Activated CD8-positive, alpha-beta memory T cell treated with anti-CD3 and anti-CD28 coated beads for 36 hours (primary cell): ENCODE results near the gene B3GAT1. TPM values are rescaled to one million over a fixed set of nuclear protein-coding genes. Genes with fewer than 3 reads are reported as not detected.

Source experiments
- CTCF ChIA-PET: fragments of 350-600 bp; sonication (Branson Sonifier 250); formaldehyde crosslinking; loops from one replicate; lab custom pipeline; 2021; ENCODE audit warnings: antibody characterized with exemption; lab: Charles Lee
- POLR2A ChIA-PET: fragments of 350-600 bp; sonication (Branson Sonifier 250); formaldehyde crosslinking; loops from one replicate; lab custom pipeline; 2021; ENCODE audit warnings: antibody characterized with exemption; lab: Charles Lee
- total RNA-seq, 2 experiments: library from RNA; stranded (reverse); gene quantifications; one replicate each; pipeline ENCODE4 v1.2.3, GENCODE V29; 2021

The B3GAT1 gene
- total RNA-seq, 2 experiments from 2014 or later = 0.15 to 0.19 TPM

- CTCF ChIA-PET = no interaction called here
- POLR2A ChIA-PET = no interaction called here
These were observed 13.3 kb downstream of the B3GAT1 start for GRCh38 chr11:134398644-134399292.

GRCh38 chr11:134398079-134398444, 14.0 kb downstream of the B3GAT1 start:
- POLR2A ChIA-PET = no interaction called here

GRCh38 chr11:134397304-134398078, 14.6 kb downstream of the B3GAT1 start:
- CTCF ChIA-PET = no interaction called here
- POLR2A ChIA-PET = no interaction called here

More at GRCh38 chr11:134398079-134398444, 14.0 kb downstream of the B3GAT1 start:
- CTCF ChIA-PET = no interaction called here

- CTCF ChIA-PET = no interaction called here
- POLR2A ChIA-PET = no interaction called here
These were observed 17.0 kb downstream of the B3GAT1 start for GRCh38 chr11:134395002-134395401.

DNA sequence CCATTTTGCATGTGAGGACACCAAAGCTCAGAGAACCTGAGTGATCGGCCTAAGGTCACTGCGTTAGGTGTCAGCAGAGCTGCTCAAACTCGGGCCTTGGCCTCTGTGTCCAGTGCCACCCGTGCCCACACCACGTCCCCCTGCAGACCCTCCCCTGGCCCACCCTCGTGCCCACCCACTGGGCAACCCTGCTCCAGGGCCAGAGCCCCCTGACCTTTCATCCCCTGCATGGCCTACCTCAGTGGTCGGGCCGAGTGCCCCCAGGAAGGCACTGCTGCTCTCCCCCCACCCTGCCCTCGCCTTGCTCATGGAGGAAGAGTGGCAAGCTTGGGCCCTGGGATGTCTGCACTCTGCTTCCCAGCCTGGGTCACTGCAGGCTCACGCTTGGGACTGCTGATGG, 17.7 kb downstream of the B3GAT1 start:
- ChIA-PET CTCF (no interaction called here), POLR2A (no interaction called here)

DNA sequence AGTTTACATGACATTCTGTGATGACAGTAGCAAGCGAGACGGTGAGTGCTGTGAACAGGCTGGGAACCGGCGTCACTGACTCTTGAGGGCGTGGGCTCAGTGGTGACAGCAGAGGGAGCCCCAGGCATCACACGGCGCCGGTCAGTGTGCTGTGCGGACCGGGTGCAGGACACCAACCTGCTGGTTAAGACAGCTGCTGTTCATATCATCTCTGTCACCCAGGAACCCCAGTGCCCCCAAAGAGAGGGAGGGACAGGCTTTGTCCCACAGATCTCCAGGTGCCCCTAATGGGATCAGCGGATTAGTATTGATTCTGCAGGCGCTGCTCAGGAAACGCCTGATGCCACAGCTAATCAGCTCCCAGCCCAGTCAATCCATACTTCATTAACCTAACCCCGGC, 18.4 kb downstream of the B3GAT1 start:
- CTCF ChIA-PET = no interaction called here
- POLR2A ChIA-PET = no interaction called here

DNA sequence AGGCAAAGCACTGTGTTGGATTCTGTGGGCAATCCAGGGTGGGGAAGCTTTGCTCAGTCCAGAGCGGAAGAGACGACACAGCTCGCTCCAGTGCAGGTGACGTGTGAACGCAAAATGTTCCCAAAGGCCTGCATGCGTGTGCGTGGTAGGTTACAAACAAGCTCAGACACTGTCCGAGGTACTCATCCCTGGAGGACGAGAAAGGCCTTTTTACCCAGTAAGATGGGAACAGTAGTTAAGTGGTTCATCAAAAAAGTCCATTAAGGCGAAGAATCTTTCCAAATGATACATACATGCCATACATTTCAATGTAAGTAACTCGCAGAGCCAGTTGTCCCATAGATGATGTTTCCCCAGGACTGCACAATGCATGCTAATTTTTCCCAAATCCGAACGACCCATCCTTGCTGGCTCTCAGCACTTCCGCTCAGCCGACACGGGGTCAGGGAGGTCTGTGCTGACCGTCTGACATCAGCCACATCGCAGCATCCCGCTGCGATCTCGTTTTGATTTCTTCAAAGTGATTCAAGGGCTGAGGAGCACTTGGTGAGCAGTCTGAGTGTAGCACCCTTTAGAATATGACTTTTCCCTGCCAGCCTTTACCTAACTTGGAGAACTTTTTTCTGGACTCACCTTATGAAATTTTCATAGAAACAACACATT, 19.0 kb downstream of the B3GAT1 start:
- CTCF ChIA-PET = no interaction called here

GRCh38 chr11:134391656-134392055, 20.4 kb downstream of the B3GAT1 start:
- CTCF ChIA-PET = no interaction called here
- POLR2A ChIA-PET = no interaction called here

More for the DNA sequence above, 19.0 kb downstream of the B3GAT1 start:
- POLR2A ChIA-PET = no interaction called here

DNA sequence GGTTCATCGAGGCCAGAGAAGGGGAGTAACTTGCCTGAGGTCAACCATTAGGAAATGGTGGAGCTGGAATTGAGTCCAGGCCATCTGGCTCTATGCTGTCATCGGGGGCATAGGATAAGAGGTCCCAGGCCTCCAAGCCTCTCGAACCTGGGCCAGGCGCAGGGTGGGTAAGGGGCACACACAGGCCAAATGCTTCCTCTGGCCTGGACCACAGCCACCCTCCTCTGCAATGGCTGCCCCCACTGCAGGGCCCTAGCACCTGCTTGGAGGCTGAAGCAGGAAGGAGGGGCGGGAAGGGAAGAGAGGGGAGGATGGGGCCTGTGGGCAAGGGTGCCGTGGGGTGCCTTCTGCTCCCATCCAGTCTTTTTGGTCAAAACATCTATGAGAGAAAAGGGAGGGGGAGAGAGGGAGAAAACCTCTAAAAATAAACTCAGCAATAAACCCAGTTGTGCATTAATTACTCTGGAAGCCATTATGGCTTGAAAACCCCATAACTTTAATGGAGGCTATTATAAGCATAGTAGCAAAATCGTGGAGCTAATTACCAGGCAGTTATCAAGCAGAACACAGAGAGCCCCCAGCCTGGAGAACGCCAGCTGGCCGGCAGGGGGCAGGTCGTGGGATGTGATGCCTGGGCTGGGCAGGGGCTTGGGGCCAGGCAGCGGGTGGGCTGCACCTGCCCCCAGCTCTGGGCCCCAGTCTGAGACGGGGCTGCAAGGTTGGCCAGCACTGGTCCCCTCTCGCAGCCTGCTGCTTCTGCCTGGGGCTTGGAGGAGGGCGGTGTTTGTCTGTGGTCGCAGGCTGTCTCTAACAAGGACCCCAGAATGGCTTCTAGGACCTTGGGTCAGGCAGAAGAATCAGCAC, 21.1 kb downstream of the B3GAT1 start:
- ChIA-PET CTCF (no interaction called here), POLR2A (no interaction called here)

DNA sequence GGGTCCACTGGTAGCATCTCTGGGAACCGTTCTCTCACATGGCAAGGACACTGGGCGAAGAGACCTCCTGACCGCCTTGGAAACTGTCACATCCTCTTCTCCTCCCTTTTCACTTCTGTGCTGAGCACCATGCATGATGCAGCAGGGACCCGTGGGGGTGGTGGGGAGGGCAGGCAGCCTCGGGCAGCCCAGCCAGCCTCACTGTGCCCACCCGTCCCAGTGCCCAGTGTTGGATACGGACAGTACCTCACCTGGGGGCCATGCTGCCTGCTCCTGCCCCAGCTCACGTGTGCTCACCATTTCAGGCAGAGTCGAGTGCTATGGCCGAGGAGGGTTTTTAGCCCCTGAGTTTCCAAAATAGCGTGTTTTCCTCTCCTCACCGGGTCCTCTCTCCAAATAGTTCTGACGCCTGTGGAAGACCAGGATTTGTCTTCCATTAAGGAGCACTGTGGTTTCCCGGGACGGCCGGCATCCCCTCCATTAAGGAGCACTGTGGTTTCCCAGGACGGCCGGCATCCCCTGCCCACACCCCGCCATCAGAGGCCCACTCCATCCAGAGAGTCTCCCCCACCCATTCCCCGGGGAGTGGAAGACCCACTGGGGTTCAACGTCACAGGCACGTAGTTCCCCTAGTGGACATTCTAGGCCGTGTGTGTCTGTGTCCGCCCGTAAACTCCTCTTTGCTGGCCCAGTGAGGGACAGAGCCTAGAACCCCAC, 22.4 kb downstream of the B3GAT1 start:
- CTCF ChIA-PET = no interaction called here

GRCh38 chr11:134388590-134388989, 23.5 kb downstream of the B3GAT1 start:
- ChIA-PET POLR2A (no interaction called here), CTCF (no interaction called here)

More for the DNA sequence above, 22.4 kb downstream of the B3GAT1 start:
- POLR2A ChIA-PET = interaction anchor here (0.6 kb wide), 1 partner anchor 113 kb away, joined by 3 read pairs; the partner anchor contains the start of gene GLB1L3

GRCh38 chr11:134387501-134387900, 24.5 kb downstream of the B3GAT1 start:
- POLR2A ChIA-PET = interaction anchor here (0.6 kb wide), 1 partner anchor 161 kb away, joined by 7 read pairs; no protein-coding TSS in a partner anchor
- CTCF ChIA-PET = no interaction called here

DNA sequence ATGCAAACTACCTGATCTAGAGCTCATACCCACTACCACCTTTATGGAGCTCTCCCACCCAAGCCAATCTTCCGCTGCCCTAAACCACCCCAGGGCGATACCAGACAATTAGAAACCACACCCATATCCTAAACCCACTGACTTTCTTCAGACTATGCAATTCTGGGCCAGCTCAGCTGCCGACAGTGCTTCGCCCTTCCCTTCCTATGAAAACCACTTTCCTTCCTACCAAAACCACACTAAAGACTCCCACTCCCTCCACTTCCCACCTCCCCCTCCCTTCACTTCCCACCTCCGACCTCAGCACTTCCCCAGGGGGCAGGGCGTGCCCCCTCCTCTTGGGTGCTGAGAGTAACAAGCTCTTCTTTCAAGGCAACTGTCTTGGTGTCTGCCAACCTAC, 25.1 kb downstream of the B3GAT1 start:
- ChIA-PET CTCF (no interaction called here), POLR2A (interaction anchor here (0.6 kb wide), 1 partner anchor 161 kb away, joined by 7 read pairs; no protein-coding TSS in a partner anchor)

GRCh38 chr11:134385774-134386565, 26.1 kb downstream of the B3GAT1 start:
- ChIA-PET CTCF (no interaction called here), POLR2A (no interaction called here)

DNA sequence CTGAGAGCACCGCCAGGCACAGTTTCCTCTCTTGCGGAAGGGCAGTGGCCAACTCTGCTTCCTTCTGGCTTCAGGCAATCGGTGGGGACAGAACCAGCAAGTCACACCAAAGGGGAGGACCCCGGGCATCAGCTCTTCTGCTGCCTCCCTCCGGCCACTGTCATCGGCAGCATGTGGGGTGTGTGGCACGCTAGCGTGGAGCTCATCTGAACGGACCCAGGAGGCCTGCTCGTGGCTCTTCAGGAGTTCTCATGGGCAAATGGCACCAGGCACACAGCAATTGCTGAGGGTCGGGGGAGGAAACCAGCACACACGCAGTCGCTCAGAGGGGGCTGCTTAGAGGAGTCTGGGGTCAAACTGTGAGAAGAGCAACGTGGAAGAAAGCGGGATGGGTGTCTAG, 26.9 kb downstream of the B3GAT1 start:
- POLR2A ChIA-PET = no interaction called here
- CTCF ChIA-PET = interaction anchor here (1.1 kb wide), 1 partner anchor 39 kb away, joined by 3 read pairs; no protein-coding TSS in a partner anchor

- ChIA-PET CTCF (interaction anchor here (1.1 kb wide), 1 partner anchor 40 kb away, joined by 3 read pairs; no protein-coding TSS in a partner anchor), POLR2A (no interaction called here)
These were observed 27.6 kb downstream of the B3GAT1 start for GRCh38 chr11:134384406-134384805.

DNA sequence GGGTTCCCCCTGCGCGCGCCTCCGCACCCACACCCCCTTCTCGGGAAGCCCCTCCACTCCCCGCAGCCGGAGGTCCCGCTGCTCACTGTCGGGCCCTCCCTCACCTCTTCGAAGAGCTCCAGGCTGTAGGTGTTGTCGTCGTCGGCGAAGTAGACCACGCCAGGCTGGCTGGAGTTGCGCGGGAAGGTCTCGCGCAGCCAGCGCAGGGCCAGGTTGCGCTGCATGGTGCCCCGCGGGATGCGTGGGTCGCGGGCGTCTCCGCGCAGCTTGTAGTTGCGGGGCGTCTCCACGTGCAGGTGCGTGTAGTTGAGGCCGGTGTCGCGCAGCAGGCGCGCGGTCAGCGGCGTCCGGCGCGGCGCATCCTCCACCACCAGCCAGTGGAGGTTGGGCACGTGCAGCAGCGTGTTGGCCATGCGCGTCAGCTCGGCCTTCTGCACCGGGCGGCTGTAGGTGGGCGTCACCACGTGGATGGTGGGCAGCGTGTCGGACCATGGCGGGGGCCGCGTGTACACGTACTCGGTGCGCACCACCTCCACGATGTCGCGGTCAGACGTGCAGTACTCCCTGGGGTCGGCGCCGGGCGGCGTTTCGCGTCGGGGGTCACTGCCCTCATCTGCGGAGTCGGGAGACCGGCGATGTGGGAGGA, 28.3 kb downstream of the B3GAT1 start:
- CTCF ChIA-PET = interaction anchor here (1.1 kb wide), 1 partner anchor 41 kb away, joined by 3 read pairs; no protein-coding TSS in a partner anchor
- POLR2A ChIA-PET = no interaction called here
